Adrenal gland (tissue), 12 donors: ENCODE data around the gene VWA3B. TPM values are rescaled to one million over a fixed set of nuclear protein-coding genes. Genes with fewer than 3 reads are reported as not detected.

Source experiments
- DNase-seq, 7 donors: peaks; one replicate each; pipeline ENCODE4 v3.0.0-alpha.2; 2019 to 2020
- H3K27ac ChIP-seq, 5 donors: fragments of 200-600 bp; sonication (generic) in 4 of 5; 1 replicate in 3 of 5; 2 replicates in 2 of 5; pipeline versions ENCODE4 v1.5.1 to v1.8.0; 2016 to 2020; ENCODE audit warnings: mild to moderate bottlenecking in 1 of 5
- H3K27me3 ChIP-seq: fragments of 200-600 bp; 2 replicates; pipeline ENCODE4 v1.8.0; 2021
- H3K36me3 ChIP-seq, 2 donors: fragments of 200-600 bp; replicated peaks in 1 of 2; 1 replicate in 1 of 2; 2 replicates in 1 of 2; pipeline versions ENCODE4 v1.5.1 to v1.8.0; 2018 to 2022
- H3K4me1 ChIP-seq, 2 donors: fragments of 200-600 bp; replicated peaks in 1 of 2; 1 replicate in 1 of 2; 2 replicates in 1 of 2; pipeline versions ENCODE4 v1.5.1 to v1.8.0; 2018 to 2021
- H3K4me3 ChIP-seq, 4 donors: fragments of 200-600 bp; sonication (generic) in 3 of 4; one replicate each; pipeline ENCODE4 v1.5.1; 2016 to 2018
- H3K9me3 ChIP-seq, 3 donors: fragments of 200-600 bp; sonication (generic) in 1 of 3; replicated peaks in 1 of 3; 1 replicate in 2 of 3; 2 replicates in 1 of 3; pipeline versions ENCODE4 v1.5.1 to v1.8.0; 2016 to 2021
- POLR2A ChIP-seq, 2 donors: fragments of 450-650 bp; IDR thresholded peaks; one replicate each; pipeline ENCODE4 v1.6.1; 2017; ENCODE audit warnings: antibody characterized with exemption in 2 of 2, mild to moderate bottlenecking in 2 of 2, moderate library complexity in 1 of 2
- WGBS, 4 donors: extraction: QIAGEN DNeasy Blood & Tissue Kit in 2 of 4; methylation state at CpG; one replicate each; pipeline versions ENCODE4 v1.1.5 to v1.1.7; 2013 to 2017; 5-methylcytosine and 5-hydroxymethylcytosine counted together
- intact Hi-C, 2 donors: fragments of 100-400 bp; cut with DNase I; formaldehyde crosslinking; loops; one replicate each; pipeline versions ENCODE4 v1.14.1 to v1.15.0; 2022 to 2023
- polyA plus RNA-seq, 3 donors: library from polyadenylated mRNA; stranded (reverse); fragments of 200-250 nt in 2 of 3; fragments of 350-450 nt in 1 of 3; fragmentation: Illumina TruSeq in 1 of 3; extraction: RNeasy Lipid Tissue Mini Kit (QIAGEN cat#74804) in 1 of 3; gene quantifications; one replicate each; pipeline ENCODE4 v1.2.3, GENCODE V29; 2013 to 2014
- total RNA-seq, 9 donors: library from RNA; depleted of rRNA in 4 of 9; stranded (reverse); fragments of >200 nt in 4 of 9; fragments of 120-200 nt in 1 of 9; fragmentation: NEBNext Ultra II Directional in 1 of 9; extraction: Animal tissue kit (Norgen Biotek cat#: 25700) in 1 of 9; gene quantifications; one replicate each; pipeline versions ENCODE4 v1.1.0 to v1.2.4, GENCODE V29; 2013 to 2023
- TF ChIP-seq, protein P1 (sequence below), 6 experiments: fragments of 450-650 bp in 4 of 6; fragments of 200-600 bp in 2 of 6; sonication (generic) in 1 of 6; IDR thresholded peaks; 1 replicate in 5 of 6; 2 replicates in 1 of 6; pipeline versions ENCODE4 v1.5.1 to v1.8.0; 2016 to 2021; ENCODE audit warnings: antibody characterized with exemption in 6 of 6, mild to moderate bottlenecking in 2 of 6, moderate library complexity in 1 of 6
- donor health status: healthy with polysubstance abuse.
- donor health status: Bipolar disorder and iron deficiency.
- donor health status: DM: yes; HTN: yes; CAD: no.
- donor health status: DM: no; HTN: no; CAD: no.
- donor health status: DM: no; HTN: no; CAD: no.
- donor health status: DM: yes; HTN: yes; CAD: no.

The VWA3B gene
- total and polyA plus RNA-seq, 12 donors, result 0.07 to 0.33 (median 0.17) TPM; not detected in 8

DNA sequence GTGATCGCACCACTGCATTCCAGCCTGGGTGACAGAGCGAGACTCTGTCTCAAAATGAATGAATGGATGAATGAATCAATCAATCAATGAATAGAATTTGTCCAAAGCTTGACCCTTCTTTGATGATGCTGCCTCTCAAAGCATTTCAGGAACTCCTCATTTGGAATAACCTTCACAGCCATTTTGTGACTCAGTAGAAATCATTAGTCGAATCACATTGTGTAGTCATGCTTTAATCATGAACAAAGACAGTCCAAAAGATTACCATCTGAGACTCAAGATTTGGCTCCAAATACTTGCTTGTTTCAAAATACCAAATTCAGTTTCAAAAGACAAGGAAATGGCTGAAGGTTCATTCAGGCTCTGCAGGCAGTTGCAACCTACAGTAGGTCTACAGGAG lies 83.1 kb downstream of the VWA3B start:
- no peak for DNase-seq
- H3K27ac ChIP-seq, result no peak overlapping the region
- WGBS, 4 donors, result 66 to 79% (median 78%) methylated on average over 3 of the region's 3 CpGs
- no peaks in the 10 kb centered on the region for H3K36me3 ChIP-seq
- TF ChIP-seq, protein P1, sequence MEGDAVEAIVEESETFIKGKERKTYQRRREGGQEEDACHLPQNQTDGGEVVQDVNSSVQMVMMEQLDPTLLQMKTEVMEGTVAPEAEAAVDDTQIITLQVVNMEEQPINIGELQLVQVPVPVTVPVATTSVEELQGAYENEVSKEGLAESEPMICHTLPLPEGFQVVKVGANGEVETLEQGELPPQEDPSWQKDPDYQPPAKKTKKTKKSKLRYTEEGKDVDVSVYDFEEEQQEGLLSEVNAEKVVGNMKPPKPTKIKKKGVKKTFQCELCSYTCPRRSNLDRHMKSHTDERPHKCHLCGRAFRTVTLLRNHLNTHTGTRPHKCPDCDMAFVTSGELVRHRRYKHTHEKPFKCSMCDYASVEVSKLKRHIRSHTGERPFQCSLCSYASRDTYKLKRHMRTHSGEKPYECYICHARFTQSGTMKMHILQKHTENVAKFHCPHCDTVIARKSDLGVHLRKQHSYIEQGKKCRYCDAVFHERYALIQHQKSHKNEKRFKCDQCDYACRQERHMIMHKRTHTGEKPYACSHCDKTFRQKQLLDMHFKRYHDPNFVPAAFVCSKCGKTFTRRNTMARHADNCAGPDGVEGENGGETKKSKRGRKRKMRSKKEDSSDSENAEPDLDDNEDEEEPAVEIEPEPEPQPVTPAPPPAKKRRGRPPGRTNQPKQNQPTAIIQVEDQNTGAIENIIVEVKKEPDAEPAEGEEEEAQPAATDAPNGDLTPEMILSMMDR (IDR thresholded peaks at IDR 0.05), result no peak
- no peak for TF ChIP-seq POLR2A (IDR thresholded peaks at IDR 0.05)
- H3K4me3 ChIP-seq, result no peak overlapping the region
- H3K9me3 ChIP-seq, result no peaks in the 10 kb centered on the region
- intact Hi-C loops, result loop anchor here in 1 of 2 donors (10.0 kb wide), 1 partner anchor 365 kb away; no protein-coding TSS in a partner anchor
- H3K27me3 ChIP-seq, result peaks cover 6% of the 10 kb centered on the region
- H3K4me1 ChIP-seq, result no peaks in the 10 kb centered on the region

DNA sequence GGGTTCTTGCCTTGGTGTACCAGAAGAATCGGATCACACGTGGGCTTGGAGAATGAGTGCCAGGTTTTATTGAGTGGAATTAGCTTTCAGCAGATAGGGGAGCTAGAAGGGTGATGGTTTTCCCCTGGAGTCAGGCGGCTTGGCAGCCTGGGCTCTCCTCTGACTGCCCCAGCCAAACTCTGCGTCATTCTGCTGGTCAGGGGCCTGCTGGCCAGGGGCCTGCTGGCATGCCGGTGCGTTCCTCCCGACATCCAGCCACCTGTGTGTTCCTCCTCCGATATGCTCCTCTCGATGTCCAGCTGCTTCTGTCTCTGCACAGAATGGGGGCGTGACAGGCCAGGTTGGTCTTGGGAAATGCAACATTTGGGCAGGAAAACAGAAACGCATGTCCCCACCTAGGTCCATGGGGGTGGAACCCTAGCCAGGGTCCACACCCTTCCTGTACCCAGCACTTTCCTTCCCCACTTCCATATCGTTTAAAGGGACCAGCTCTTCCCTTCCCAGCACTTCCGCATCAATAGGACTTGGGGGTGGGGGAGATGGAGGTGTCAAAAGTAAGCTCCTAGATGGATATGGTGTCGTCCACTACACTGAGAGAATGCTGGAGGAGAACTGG lies 85.3 kb downstream of the VWA3B start:
- no peak for DNase-seq
- 78 to 86% (median 83%) methylated on average over 8 to 14 of the region's 14 CpGs for WGBS, 4 donors
- TF ChIP-seq POLR2A (IDR thresholded peaks at IDR 0.05), result no peak
- Histone ChIP-seq H3K4me3 (no peak overlapping the region), H3K9me3 (no peaks in the 10 kb centered on the region), H3K27me3 (peaks cover 6% of the 10 kb centered on the region), H3K36me3 (no peaks in the 10 kb centered on the region), H3K27ac (no peak overlapping the region), H3K4me1 (no peaks in the 10 kb centered on the region)
- intact Hi-C loops, result loop anchor here in 1 of 2 donors (10.0 kb wide), 1 partner anchor 367 kb away; no protein-coding TSS in a partner anchor

DNA sequence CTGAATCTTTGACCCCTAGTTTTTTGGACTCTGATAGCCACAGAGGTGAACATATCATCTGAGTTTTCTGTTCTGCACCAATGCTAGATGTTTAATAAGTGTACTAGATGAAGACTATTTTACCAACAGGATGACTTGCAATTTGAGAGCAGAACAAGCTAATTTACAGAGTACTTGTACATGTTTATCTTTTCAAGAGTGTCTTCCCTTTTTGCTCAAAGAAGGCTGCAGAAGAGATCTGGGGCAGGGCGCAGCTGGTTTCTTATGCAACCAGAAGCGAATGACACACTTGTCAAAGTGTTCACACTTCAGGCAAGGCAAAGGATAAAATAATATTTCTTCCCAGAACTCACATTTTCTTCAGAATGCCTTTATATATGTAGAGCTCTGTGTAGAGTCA lies 86.0 kb downstream of the VWA3B start:
- 73 to 100% (median 80%) methylated on average over 2 of the region's 2 CpGs for WGBS, 4 donors
- Histone ChIP-seq H3K4me1 (no peaks in the 10 kb centered on the region), H3K27ac (no peak overlapping the region), H3K36me3 (no peaks in the 10 kb centered on the region), H3K27me3 (peaks cover 6% of the 10 kb centered on the region), H3K4me3 (no peak overlapping the region), H3K9me3 (no peaks in the 10 kb centered on the region)
- intact Hi-C loops, result loop anchor here in 1 of 2 donors (10.0 kb wide), 1 partner anchor 368 kb away; no protein-coding TSS in a partner anchor
- no peak for DNase-seq
- TF ChIP-seq, protein P1 (IDR thresholded peaks at IDR 0.05), result no peak
- no peak for TF ChIP-seq POLR2A (IDR thresholded peaks at IDR 0.05)

DNA sequence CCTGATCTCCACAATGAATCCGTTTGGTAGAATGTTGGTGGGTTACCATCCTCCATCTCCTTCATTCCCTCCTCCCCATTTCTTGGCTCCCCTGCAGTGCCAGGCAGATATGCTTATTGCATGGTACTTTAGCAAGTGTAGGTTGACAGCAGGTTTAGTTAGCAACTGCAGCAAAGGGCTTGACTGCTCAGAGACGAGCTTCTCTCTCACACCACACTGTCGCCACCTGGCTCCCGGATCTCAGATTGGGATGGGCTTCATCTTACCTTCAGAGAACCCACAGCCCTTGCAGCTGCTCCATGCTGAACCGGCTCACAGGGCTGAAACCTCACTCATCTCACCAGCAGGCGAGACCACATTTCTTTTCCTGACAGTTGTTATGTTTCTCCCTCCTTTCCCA lies 88.8 kb downstream of the VWA3B start:
- Histone ChIP-seq H3K36me3 (no peaks in the 10 kb centered on the region), H3K4me3 (no peak overlapping the region), H3K4me1 (no peaks in the 10 kb centered on the region), H3K27me3 (peaks cover 6% of the 10 kb centered on the region), H3K9me3 (no peaks in the 10 kb centered on the region), H3K27ac (no peak overlapping the region)
- no peak for DNase-seq
- WGBS, 4 donors, result 38 to 54% (median 48%) methylated on average over 6 of the region's 6 CpGs
- intact Hi-C loops, result loop anchor here in 1 of 2 donors (10.0 kb wide), 1 partner anchor 371 kb away; no protein-coding TSS in a partner anchor
- TF ChIP-seq, protein P1 (IDR thresholded peaks at IDR 0.05), result no peak
- TF ChIP-seq POLR2A (IDR thresholded peaks at IDR 0.05), result no peak

DNA sequence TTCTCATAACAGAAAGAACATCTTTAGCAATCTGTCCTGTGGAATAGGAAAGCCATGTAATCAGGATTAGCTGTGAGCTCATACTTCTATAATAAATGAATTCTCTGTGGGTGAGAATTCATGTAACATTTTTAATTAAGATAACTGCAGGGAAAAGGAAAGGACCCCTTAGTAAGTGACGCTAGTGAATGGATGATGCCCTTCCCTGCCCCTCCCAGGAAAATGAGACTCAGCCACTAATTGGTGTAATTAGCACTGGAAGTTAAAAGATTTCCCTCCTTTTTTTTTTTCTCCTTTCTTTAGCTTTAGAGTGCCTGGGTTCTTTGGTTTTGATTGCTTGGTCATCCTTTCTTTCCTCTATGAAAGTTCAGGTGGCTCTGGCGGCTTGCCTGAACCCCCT lies 90.3 kb downstream of the VWA3B start:
- TF ChIP-seq POLR2A (IDR thresholded peaks at IDR 0.05), result no peak
- TF ChIP-seq, protein P1 (IDR thresholded peaks at IDR 0.05), result no peak
- DNase-seq, result no peak
- H3K4me1 ChIP-seq, result no peaks in the 10 kb centered on the region
- intact Hi-C loops, result loop anchor here in 1 of 2 donors (10.0 kb wide), 1 partner anchor 372 kb away; no protein-coding TSS in a partner anchor
- H3K27me3 ChIP-seq, result peaks cover 6% of the 10 kb centered on the region
- H3K27ac ChIP-seq, result no peak overlapping the region
- no peaks in the 10 kb centered on the region for H3K36me3 ChIP-seq
- WGBS, 4 donors, result 44 to 55% (median 46%) methylated on average over 2 of the region's 2 CpGs
- no peak overlapping the region for H3K4me3 ChIP-seq
- H3K9me3 ChIP-seq, result no peaks in the 10 kb centered on the region
